GM12801 (cell line): Measurements from ENCODE around the gene GPR26.

Experiments used
- TF ChIP-seq, protein P1 (sequence below): IDR thresholded peaks from one replicate; pipeline ENCODE4 v1.5.1; 2011; ENCODE audit warnings: control low read depth; ENCODE audit not compliant: insufficient read length; ENCODE audit errors: extremely low read depth

The GPR26 gene

GRCh38 chr10:123648595-123648994 lies 17.6 kb upstream of the GPR26 start:
- TF ChIP-seq, protein P1, sequence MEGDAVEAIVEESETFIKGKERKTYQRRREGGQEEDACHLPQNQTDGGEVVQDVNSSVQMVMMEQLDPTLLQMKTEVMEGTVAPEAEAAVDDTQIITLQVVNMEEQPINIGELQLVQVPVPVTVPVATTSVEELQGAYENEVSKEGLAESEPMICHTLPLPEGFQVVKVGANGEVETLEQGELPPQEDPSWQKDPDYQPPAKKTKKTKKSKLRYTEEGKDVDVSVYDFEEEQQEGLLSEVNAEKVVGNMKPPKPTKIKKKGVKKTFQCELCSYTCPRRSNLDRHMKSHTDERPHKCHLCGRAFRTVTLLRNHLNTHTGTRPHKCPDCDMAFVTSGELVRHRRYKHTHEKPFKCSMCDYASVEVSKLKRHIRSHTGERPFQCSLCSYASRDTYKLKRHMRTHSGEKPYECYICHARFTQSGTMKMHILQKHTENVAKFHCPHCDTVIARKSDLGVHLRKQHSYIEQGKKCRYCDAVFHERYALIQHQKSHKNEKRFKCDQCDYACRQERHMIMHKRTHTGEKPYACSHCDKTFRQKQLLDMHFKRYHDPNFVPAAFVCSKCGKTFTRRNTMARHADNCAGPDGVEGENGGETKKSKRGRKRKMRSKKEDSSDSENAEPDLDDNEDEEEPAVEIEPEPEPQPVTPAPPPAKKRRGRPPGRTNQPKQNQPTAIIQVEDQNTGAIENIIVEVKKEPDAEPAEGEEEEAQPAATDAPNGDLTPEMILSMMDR: no peak

GRCh38 chr10:123649676-123650075 lies 16.5 kb upstream of the GPR26 start:
- TF ChIP-seq, protein P1: no peak

- TF ChIP-seq, protein P1: no peak
Observed at GRCh38 chr10:123651421-123652047, 14.6 kb upstream of the GPR26 start.

- TF ChIP-seq, protein P1: no peak
Observed at GRCh38 chr10:123655751-123656150, 10.4 kb upstream of the GPR26 start.

DNA sequence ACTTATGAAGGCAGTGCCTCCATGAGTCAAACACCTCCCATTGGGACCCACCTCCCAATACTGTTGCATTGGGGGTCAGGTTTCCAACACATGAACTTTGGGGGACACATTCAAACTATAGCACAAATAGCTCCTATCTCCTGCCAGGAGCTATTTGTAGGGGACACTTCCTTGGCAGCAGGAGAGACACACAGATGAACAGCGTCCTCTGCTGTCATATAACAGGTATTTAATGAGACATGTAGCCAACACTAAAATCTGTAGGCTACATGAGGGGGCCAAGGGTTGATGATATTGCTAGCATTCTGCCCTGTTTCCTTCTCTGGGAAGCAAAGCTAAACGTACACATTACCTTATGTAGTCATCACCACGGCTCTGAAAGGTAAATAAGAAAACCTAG lies 2.6 kb upstream of the GPR26 start:
- TF ChIP-seq, protein P1: no peak

- TF ChIP-seq, protein P1: no peak
Observed at GRCh38 chr10:123665491-123666286, 466 bp upstream of the GPR26 start.

- TF ChIP-seq, protein P1: no peak
Observed at GRCh38 chr10:123669886-123670285, 3.7 kb downstream of the GPR26 start.
